ENCODE data around the gene SGIP1. TPM values are rescaled to one million over a fixed set of nuclear protein-coding genes. Genes with fewer than 3 reads are reported as not detected.

The SGIP1 gene
- total and polyA plus RNA-seq, 2 of the 8 experiments (the other 6 are each of a cell fraction or from before 2014, with no cell fraction given), result 1.4 to 2.1 TPM

GRCh38 chr1:66628926-66629325 lies 95.0 kb downstream of the SGIP1 start:
- H3K23ac ChIP-seq (ENCODE audit: insufficient read length), result no peak overlapping the region
- no peak for DNase-seq (ENCODE audit: low read depth in 1 of 2, low spot score in 2 of 2)
- no peak overlapping the region for H3K4me3 ChIP-seq (ENCODE audit: extremely low read depth in 1 of 4, insufficient read depth in 2 of 4, low read depth in 3 of 4, low read length in 4 of 4)
- H4K5ac ChIP-seq (ENCODE audit: insufficient read length, low read depth, low read length), result no peak overlapping the region
- H3K79me1 ChIP-seq (ENCODE audit: low read depth, low read length), result no peaks in the 10 kb centered on the region
- no peak overlapping the region for H3K18ac ChIP-seq (ENCODE audit: extremely low read depth, low read length)
- no peak overlapping the region for H2BK12ac ChIP-seq (ENCODE audit: low read depth, low read length)
- no peaks in the 10 kb centered on the region for H3K27me3 ChIP-seq (replicated peaks in 1 of 4; ENCODE audit: control insufficient read depth in 3 of 4, extremely low read depth in 1 of 4, insufficient read depth in 3 of 4, low read length in 3 of 4)
- H2BK15ac ChIP-seq (ENCODE audit: low read length), result no peak overlapping the region
- H3K27ac ChIP-seq (ENCODE audit: low read depth, low read length), result no peak overlapping the region
- no peaks in the 10 kb centered on the region for H4K20me1 ChIP-seq (replicated peaks in 1 of 2; ENCODE audit: control insufficient read depth in 1 of 2, insufficient read depth in 2 of 2, low read length in 2 of 2)
- no peak overlapping the region for H2AFZ ChIP-seq (ENCODE audit: low read length)
- ChIA-PET CTCF (ENCODE audit: partially characterized antibody) (no interaction called here), POLR2A (ENCODE audit: partially characterized antibody) (no interaction called here)
- TF ChIP-seq E2F6 (IDR thresholded peaks at IDR 0.05) (no peak), USF2 (IDR thresholded peaks at IDR 0.05; ENCODE audit: low read length) (no peak)
- no peaks in the 10 kb centered on the region for H3K36me3 ChIP-seq (ENCODE audit: control insufficient read depth in 2 of 4, insufficient read depth in 4 of 4, low read length in 3 of 4)
- no peaks in the 10 kb centered on the region for H3K23me2 ChIP-seq (ENCODE audit: low read depth, low read length)
- H3K79me2 ChIP-seq (ENCODE audit: control insufficient read depth in 1 of 2, insufficient read depth in 2 of 2, low read length in 2 of 2), result no peaks in the 10 kb centered on the region
- no peak overlapping the region for H4K8ac ChIP-seq (ENCODE audit: extremely low read depth, insufficient read depth, low read length)
- no peaks in the 10 kb centered on the region for H3K9me3 ChIP-seq (ENCODE audit: insufficient read depth in 2 of 2, low read depth in 1 of 2, low read length in 1 of 2)
- no peak overlapping the region for H3K4me2 ChIP-seq (ENCODE audit: insufficient read depth in 1 of 2, low read depth in 2 of 2, low read length in 2 of 2)
- no peak overlapping the region for H3K4ac ChIP-seq (replicated peaks; ENCODE audit: insufficient read length, low read depth, low read length)
- WGBS, 2 experiments (ENCODE audit: extremely low coverage in 1 of 2, insufficient coverage in 1 of 2, insufficient read length in 1 of 2, insufficient replicate concordance in 2 of 2, low coverage in 1 of 2, low lambda C conversion rate in 2 of 2, missing lambda C conversion rate in 1 of 2), result 100% methylated on average over 1 of the region's 1 CpG; no CpG with 5 or more reads in 1 of the 2 experiments
- no peak overlapping the region for H4K91ac ChIP-seq (replicated peaks; ENCODE audit: insufficient read length, low read length)
- no peak overlapping the region for H3K56ac ChIP-seq (replicated peaks; ENCODE audit: insufficient read length, low read depth, low read length)
- H3K14ac ChIP-seq (ENCODE audit: insufficient read length), result no peak overlapping the region
- FAIRE-seq, result no peak
- H2AK5ac ChIP-seq (ENCODE audit: low read depth, low read length), result no peak overlapping the region
- no peak overlapping the region for H3K9ac ChIP-seq (replicated peaks in 1 of 4; ENCODE audit: extremely low read depth in 1 of 4, low read depth in 3 of 4, low read length in 3 of 4)
- H2BK5ac ChIP-seq (ENCODE audit: low read depth, low read length), result no peak overlapping the region
- H2BK20ac ChIP-seq (ENCODE audit: low read length), result no peak overlapping the region
- no peak overlapping the region for H2BK120ac ChIP-seq (replicated peaks; ENCODE audit: low read depth, low read length)
- H3K4me1 ChIP-seq (replicated peaks in 1 of 4; ENCODE audit: control insufficient read depth in 3 of 4, insufficient read depth in 4 of 4, low read length in 3 of 4), result no peaks in the 10 kb centered on the region
